NCI-H526 (cell line): ENCODE data around the gene XXYLT1.
"Not testable (repeated sequence)": the region's sequence is repeated elsewhere in the genome, so short reads cannot be mapped to it uniquely, and the experiment has no call there.

Experiments used
- DNase-seq, 2 experiments: peaks; one replicate each; lab custom pipeline; 2025; lab: John Stamatoyannopoulos, UW

Gene XXYLT1

GRCh38 chr3:195207731-195208130, 63.2 kb downstream of the XXYLT1 start:
- no peak for DNase-seq

GRCh38 chr3:195207056-195207455, 63.9 kb downstream of the XXYLT1 start:
- no peak for DNase-seq

GRCh38 chr3:195204360-195205163, 66.4 kb downstream of the XXYLT1 start:
- DNase-seq = no peak

- DNase-seq = no peak
Measured at GRCh38 chr3:195203606-195204005, 67.4 kb downstream of the XXYLT1 start.

- no peak for DNase-seq
Measured at GRCh38 chr3:195201295-195201694, 69.7 kb downstream of the XXYLT1 start.

GRCh38 chr3:195200010-195200822, 70.7 kb downstream of the XXYLT1 start:
- DNase-seq = no peak

GRCh38 chr3:195198426-195199346, 72.3 kb downstream of the XXYLT1 start:
- no peak for DNase-seq

- DNase-seq = no peak
Measured at GRCh38 chr3:195197765-195198425, 73.1 kb downstream of the XXYLT1 start.

- no peak for DNase-seq
Measured at GRCh38 chr3:195196266-195196665, 74.7 kb downstream of the XXYLT1 start.

- DNase-seq = peak; percentile 10 to 47
Measured at GRCh38 chr3:195195321-195196209, 75.4 kb downstream of the XXYLT1 start.

- DNase-seq = no peak
Measured at GRCh38 chr3:195194559-195195206, 76.3 kb downstream of the XXYLT1 start.

GRCh38 chr3:195191580-195191979, 79.4 kb downstream of the XXYLT1 start:
- DNase-seq = no peak

GRCh38 chr3:195189821-195190220, 81.1 kb downstream of the XXYLT1 start:
- no peak for DNase-seq

GRCh38 chr3:195188426-195188927, 82.5 kb downstream of the XXYLT1 start:
- DNase-seq = no peak

GRCh38 chr3:195187609-195188425, 83.1 kb downstream of the XXYLT1 start:
- peak; percentile 70 to 76 for DNase-seq

GRCh38 chr3:195186710-195187047, 84.3 kb downstream of the XXYLT1 start:
- DNase-seq = not testable (repeated sequence)

- DNase-seq = no peak
Measured at GRCh38 chr3:195186041-195186709, 84.8 kb downstream of the XXYLT1 start.

GRCh38 chr3:195185583-195185982, 85.4 kb downstream of the XXYLT1 start:
- no peak for DNase-seq
